Measurements from ENCODE around the gene KRT35.

KRT35 gene

DNA sequence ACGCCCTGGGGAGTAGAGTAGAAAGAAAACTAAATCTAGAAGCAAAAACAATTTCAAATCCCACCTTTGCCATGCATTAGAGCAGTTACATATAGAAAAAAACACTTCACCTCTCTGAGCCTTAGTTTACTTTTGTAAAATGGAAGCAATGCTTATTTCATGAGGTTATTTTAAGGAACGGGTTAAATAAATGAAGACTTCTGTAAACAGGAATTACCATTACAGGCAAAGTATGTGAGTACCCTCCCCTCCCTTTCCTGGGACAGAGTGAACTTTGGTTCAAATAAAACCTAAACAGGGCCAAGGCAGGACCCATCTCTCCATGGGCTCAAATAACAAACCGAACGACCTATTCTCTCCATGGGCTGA lies 42.3 kb upstream of the KRT35 start:
- TF ChIP-seq, protein P1, sequence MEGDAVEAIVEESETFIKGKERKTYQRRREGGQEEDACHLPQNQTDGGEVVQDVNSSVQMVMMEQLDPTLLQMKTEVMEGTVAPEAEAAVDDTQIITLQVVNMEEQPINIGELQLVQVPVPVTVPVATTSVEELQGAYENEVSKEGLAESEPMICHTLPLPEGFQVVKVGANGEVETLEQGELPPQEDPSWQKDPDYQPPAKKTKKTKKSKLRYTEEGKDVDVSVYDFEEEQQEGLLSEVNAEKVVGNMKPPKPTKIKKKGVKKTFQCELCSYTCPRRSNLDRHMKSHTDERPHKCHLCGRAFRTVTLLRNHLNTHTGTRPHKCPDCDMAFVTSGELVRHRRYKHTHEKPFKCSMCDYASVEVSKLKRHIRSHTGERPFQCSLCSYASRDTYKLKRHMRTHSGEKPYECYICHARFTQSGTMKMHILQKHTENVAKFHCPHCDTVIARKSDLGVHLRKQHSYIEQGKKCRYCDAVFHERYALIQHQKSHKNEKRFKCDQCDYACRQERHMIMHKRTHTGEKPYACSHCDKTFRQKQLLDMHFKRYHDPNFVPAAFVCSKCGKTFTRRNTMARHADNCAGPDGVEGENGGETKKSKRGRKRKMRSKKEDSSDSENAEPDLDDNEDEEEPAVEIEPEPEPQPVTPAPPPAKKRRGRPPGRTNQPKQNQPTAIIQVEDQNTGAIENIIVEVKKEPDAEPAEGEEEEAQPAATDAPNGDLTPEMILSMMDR (IDR thresholded peaks at IDR 0.05) = no peak

DNA sequence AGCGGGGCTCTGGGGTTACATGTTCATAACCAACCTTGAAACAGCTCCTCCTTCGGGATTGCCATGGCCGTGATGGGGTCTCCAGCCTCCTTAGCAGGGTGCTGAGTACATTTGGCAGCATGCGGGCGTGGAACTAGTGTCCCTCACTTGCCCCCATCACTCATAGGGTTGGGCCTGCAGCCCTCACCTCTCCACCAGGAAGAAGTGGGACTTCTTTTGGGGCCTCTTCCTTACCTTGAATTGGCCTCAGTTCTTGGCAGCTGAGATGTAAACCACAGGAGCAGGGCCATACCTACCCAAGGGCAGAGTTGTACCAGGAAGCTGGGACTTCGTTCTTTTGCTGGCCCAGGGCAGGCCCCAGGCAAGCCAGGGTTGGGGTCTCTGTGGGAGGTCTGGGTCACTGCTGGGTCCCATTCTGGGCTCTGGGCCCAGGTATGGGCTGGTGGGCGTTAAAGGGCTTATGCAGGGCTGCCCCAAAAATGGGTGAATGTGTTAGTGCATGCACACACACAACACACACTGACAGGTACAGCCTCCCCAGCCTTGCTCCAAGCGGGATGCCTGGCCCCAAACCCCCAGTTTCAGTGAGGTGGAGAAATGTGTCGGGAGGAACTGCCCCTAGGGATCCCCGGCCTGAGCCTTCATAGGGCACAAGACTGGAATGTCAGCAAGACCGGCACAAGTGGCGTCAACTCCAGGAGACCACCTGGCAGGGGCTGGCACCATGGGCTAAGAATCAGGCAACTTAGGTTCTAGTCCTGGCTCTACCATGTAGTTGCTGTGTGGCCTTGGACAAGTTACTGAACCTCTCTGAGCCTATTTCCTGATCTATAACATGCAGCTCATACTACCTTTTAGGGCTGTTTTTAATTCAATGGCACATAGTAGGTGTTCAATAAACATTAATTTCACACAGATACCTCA lies 41.6 kb upstream of the KRT35 start:
- TF ChIP-seq, protein P1 (IDR thresholded peaks at IDR 0.05) = no peak

DNA sequence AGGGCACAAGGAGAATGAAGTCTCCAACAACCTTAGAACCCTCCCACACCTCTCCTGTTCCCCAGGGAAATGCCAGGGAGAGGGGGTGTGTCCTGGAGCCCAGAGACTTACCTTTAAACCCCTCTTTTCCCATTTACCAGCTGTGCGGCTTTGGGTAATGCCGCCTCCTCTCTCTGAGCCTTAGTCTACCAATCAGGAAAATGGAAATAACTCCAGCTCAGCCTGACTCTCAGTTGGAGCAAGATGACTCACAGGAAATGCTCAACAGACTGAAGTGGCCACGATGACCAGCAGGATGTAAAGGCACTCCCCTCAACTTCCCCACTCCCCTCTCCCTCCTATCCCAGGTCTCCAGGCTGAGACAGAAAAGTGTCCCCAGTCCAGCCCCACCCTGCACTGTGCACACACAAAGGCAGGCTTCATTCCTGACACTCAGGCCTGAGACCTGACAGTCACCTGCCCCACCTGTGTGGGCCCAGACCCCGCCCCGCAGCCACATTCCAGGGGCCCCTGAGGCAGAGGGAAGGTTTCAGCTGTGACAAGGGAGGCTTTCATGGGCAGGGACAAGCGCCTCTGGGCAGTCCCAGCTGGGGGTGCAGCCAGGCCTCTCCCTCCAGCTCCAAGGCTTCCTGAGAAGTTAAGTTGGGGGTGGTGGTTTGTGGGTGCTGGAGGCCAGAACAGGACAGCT lies 40.8 kb upstream of the KRT35 start:
- TF ChIP-seq, protein P1 (IDR thresholded peaks at IDR 0.05) = no peak

DNA sequence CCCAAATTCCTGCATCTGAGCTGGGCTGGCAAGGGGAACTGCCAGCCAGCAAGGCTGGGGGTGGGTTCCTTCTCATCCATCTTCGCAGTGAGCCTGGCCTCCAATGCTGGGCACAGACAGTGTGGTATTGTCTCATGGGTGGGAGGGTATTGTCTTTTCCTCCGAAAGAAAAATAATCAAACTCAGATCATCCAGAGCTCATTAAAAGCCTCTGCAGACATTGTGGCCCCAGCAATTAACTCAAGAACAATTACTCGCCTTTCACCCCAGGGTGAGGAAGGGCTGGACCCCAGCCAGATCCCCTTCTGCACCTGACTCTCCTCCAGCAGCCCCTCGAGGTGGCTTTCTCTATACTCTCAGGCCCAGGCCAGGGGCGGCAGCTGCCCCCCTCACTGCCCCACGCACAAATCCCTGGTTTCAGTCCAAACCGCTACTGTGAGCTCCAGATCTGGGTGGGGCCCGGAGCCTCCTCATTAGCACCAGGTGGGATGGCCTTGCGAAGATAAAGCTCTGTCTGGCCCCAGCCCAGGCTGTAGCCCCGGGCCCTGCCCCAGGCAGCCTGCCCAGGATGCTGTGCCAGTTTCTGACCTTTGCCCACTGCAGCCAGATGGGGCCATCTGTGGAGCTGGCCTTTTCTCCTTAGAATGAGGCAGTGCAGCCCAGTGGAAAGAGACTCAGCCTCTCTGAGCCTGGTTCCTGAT lies 40.0 kb upstream of the KRT35 start:
- TF ChIP-seq, protein P1 (IDR thresholded peaks at IDR 0.05) = no peak

DNA sequence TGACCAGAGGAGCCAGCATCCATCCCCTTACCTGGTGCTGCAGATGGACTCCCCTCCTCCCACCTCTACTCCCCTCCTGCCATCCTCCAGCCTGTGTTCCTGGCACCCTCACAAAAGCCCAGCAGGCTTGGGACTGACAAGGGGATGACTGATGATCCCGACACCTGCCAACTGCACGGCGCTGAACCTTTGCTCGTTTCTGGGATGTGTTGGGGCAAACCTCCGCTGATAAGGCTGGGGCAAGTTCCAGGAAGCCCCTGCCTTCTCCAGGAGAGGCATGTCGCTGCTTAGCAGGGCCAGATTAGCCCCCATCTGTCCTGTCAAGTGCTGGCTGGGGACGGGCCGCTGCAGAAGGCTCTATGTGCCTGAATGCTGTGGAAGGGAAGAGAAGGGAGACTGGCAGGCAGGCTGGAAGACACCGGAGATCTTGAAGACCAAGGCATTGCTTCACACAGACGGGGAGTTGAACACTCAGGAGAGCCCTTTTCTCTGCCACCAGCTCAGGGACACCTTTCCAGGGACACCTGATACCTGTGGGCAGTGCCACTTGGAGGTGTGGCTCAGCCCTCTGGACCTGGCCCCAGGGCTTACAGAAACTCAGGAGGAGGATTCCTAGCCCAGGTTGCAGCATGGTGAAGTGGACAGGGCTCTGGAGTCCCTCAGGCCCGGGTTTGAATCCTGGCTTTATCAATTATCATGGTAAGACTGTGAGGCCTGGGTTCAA lies 38.7 kb upstream of the KRT35 start:
- TF ChIP-seq, protein P1 (IDR thresholded peaks at IDR 0.05) = no peak

DNA sequence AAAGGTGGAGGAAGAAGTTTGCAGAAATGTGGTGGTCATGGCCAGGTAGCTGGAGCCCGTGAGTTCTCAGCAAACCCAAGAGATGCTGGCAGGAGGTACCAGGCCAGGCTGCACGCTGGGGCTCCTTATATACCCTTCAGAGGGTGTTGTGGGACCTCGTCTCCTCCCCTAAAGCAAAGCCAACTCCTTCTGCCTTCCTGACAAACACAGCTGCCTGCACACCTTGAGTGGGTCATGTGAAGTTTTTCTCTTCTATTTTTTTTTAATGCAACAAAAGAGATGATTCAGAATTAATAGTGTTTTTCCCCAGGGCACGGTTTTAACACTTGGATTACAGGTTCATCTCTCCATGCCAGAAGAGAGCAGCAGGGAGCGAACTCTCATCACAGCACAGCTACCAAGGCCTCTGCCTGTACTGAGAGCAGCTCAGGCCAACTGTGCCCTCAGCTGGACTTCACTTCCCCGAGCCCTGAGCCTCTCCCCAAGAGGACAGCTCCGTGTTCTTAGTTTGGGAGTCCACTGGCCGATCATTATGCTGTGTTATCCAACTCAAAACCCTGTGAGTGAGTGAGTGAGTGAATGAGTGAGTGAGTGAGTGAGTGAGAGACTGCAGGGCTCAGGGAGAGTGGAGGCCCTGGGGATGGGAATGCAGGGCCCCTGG lies 38.0 kb upstream of the KRT35 start, which contains the start of gene KRT15:
KRT15 (minus strand) TSS at position 102 of the 661 bp plus-strand sequence; CDS start at position 39, 63 bp downstream.
- TF ChIP-seq, protein P1 (IDR thresholded peaks at IDR 0.05) = no peak

All from LNCAP (cell line).